ENCODE data around the gene CDAN1. TPM values are rescaled to one million over a fixed set of nuclear protein-coding genes. Genes with fewer than 3 reads are reported as not detected.

Gene CDAN1
- total and polyA plus RNA-seq, 2 of the 4 experiments (the other 2 are of a cell fraction): 4.7 to 5.6 TPM

DNA sequence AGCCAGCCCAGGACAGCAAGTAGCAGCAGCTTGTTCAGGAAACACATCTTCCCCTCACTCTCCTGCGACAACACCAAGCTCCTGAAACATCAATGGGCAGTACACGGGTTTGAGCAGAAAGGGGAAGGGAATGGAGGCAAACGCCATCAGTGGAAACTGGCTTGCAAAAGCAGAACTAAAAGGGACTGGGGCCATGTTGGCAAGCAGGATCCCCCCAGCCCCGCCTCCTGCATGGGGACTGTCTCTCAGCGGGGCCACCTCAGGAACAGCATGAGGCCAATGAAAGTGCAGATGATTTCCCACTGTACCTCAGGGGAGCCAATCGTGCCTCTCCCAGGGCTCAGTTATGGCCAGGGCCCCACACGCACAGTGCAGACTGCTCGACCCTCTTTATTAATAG, 6.8 kb downstream of the CDAN1 start:
- Histone ChIP-seq H3K23ac (ENCODE audit: low read depth, low read length) (no peak overlapping the region), H4K91ac (ENCODE audit: insufficient read depth, low read depth, low read length) (no peak overlapping the region), H4K20me1 (ENCODE audit: insufficient read depth, low read length) (peaks cover 3% of the 10 kb centered on the region; the same call in 1 of the 2 replicates), H2BK120ac (ENCODE audit: low read depth, low read length) (no peak overlapping the region), H4K5ac (ENCODE audit: low read depth, low read length) (no peak overlapping the region), H3K27ac (ENCODE audit: insufficient read depth, low read length) (no peak overlapping the region), H3K4me1 (ENCODE audit: control insufficient read depth, insufficient read depth, low read length) (no peaks in the 10 kb centered on the region), H3K79me1 (ENCODE audit: low read depth in 1 of 2, low read length in 2 of 2) (peaks cover 8 to 13% of the 10 kb centered on the region in 2 experiments), H2AK5ac (ENCODE audit: low read depth, low read length) (no peak overlapping the region), H4K8ac (ENCODE audit: low read depth in 2 of 2, low read length in 2 of 2) (no peak overlapping the region), H3K9ac (ENCODE audit: low read depth, low read length) (no peak overlapping the region), H3K27me3 (ENCODE audit: control insufficient read depth, insufficient read depth, low read length) (no peaks in the 10 kb centered on the region), H3K9me1 (ENCODE audit: insufficient read depth, low read length) (peaks cover 6% of the 10 kb centered on the region; the same call in 1 of the 2 replicates), H2BK5ac (ENCODE audit: low read depth, low read length, poor library complexity, severe bottlenecking) (no peak overlapping the region), H3K4me3 (ENCODE audit: insufficient read depth, low read depth, low read length) (no peak overlapping the region), H3K36me3 (ENCODE audit: control insufficient read depth, insufficient read depth, low read length) (peaks cover 84% of the 10 kb centered on the region), H3K56ac (ENCODE audit: extremely low read depth, insufficient read depth, low read length) (no peak overlapping the region), H3K4me2 (ENCODE audit: low read depth, low read length) (no peak overlapping the region), H3K4ac (ENCODE audit: low read depth, low read length) (no peak overlapping the region), H2AFZ (replicated peaks; ENCODE audit: low read length, poor library complexity) (no peak overlapping the region), H3K14ac (replicated peaks; ENCODE audit: low read depth, low read length) (no peak overlapping the region), H3K18ac (ENCODE audit: low read depth, low read length) (no peak overlapping the region), H2BK15ac (ENCODE audit: low read depth, low read length) (no peak overlapping the region), H3K9me3 (ENCODE audit: control insufficient read depth, insufficient read depth, low read length) (no peaks in the 10 kb centered on the region), H2BK20ac (ENCODE audit: low read depth, low read length) (no peak overlapping the region), H2AK9ac (replicated peaks; ENCODE audit: low read depth, low read length, poor library complexity) (no peak overlapping the region)
- DNase-seq (no peak), ATAC-seq (ENCODE audit: low read depth) (no peak)
- CTCF ChIA-PET: no interaction called here
- in situ Hi-C loops (cut with MboI; ENCODE audit: low sequenced_read_pairs) (no loop called here), dilution Hi-C loops (cut with HindIII; ENCODE audit: low sequenced_read_pairs, unreplicated experiment) (no loop called here), intact Hi-C loops (cut with micrococcal nuclease) (no loop called here)
- TF ChIP-seq POLR2A (IDR thresholded peaks at IDR 0.05; ENCODE audit: low read depth, low read length) (no peak), MAFK (IDR thresholded peaks at IDR 0.05; ENCODE audit: low read depth, low read length) (no peak), RAD21 (IDR thresholded peaks at IDR 0.05; ENCODE audit: low read length) (no peak), MXI1 (IDR thresholded peaks at IDR 0.05; ENCODE audit: borderline replicate concordance, low read depth, low read length) (no peak), SMC3 (IDR thresholded peaks at IDR 0.05; ENCODE audit: low read depth, low read length) (no peak), RCOR1 (IDR thresholded peaks at IDR 0.05; ENCODE audit: insufficient replicate concordance, low read length) (no peak), BHLHE40 (IDR thresholded peaks at IDR 0.05; ENCODE audit: low read depth, low read length) (no peak), MAZ (IDR thresholded peaks at IDR 0.05; ENCODE audit: borderline replicate concordance, low read depth, low read length) (no peak), RFX5 (IDR thresholded peaks at IDR 0.05; ENCODE audit: low read depth, low read length) (no peak), CEBPB (IDR thresholded peaks at IDR 0.05; ENCODE audit: low read depth, low read length) (no peak), CHD1 (IDR thresholded peaks at IDR 0.05; ENCODE audit: low read depth, low read length) (no peak), FOS (IDR thresholded peaks at IDR 0.05; ENCODE audit: low read depth, low read length) (no peak), NFE2L2 (IDR thresholded peaks at IDR 0.05; ENCODE audit: low read depth, low read length) (no peak)
- TF ChIP-seq, protein P1, sequence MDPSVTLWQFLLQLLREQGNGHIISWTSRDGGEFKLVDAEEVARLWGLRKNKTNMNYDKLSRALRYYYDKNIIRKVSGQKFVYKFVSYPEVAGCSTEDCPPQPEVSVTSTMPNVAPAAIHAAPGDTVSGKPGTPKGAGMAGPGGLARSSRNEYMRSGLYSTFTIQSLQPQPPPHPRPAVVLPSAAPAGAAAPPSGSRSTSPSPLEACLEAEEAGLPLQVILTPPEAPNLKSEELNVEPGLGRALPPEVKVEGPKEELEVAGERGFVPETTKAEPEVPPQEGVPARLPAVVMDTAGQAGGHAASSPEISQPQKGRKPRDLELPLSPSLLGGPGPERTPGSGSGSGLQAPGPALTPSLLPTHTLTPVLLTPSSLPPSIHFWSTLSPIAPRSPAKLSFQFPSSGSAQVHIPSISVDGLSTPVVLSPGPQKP (IDR thresholded peaks at IDR 0.05; ENCODE audit: borderline replicate concordance, low read depth, low read length): no peak
- TF ChIP-seq, protein P2, sequence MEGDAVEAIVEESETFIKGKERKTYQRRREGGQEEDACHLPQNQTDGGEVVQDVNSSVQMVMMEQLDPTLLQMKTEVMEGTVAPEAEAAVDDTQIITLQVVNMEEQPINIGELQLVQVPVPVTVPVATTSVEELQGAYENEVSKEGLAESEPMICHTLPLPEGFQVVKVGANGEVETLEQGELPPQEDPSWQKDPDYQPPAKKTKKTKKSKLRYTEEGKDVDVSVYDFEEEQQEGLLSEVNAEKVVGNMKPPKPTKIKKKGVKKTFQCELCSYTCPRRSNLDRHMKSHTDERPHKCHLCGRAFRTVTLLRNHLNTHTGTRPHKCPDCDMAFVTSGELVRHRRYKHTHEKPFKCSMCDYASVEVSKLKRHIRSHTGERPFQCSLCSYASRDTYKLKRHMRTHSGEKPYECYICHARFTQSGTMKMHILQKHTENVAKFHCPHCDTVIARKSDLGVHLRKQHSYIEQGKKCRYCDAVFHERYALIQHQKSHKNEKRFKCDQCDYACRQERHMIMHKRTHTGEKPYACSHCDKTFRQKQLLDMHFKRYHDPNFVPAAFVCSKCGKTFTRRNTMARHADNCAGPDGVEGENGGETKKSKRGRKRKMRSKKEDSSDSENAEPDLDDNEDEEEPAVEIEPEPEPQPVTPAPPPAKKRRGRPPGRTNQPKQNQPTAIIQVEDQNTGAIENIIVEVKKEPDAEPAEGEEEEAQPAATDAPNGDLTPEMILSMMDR (conservative IDR thresholded peaks at IDR 0.05; ENCODE audit: low read depth, low read length): no peak
- TF ChIP-seq, protein P3, sequence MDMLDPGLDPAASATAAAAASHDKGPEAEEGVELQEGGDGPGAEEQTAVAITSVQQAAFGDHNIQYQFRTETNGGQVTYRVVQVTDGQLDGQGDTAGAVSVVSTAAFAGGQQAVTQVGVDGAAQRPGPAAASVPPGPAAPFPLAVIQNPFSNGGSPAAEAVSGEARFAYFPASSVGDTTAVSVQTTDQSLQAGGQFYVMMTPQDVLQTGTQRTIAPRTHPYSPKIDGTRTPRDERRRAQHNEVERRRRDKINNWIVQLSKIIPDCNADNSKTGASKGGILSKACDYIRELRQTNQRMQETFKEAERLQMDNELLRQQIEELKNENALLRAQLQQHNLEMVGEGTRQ (IDR thresholded peaks at IDR 0.05; ENCODE audit: low read depth, low read length): no peak
- WGBS, 2 experiments (ENCODE audit: extremely low coverage in 2 of 2, insufficient read length in 1 of 2): 78% methylated on average over 5 of the region's 8 CpGs; no CpG with 5 or more reads in 1 of the 2 experiments
- BruUV-seq (replicated peaks): no TSS peak
- POLR2A ChIA-PET (ENCODE audit: unreplicated experiment): no interaction called here

Data from IMR-90 (cell line).